B cell (primary cell): ENCODE measurements around the gene ADAMTSL4. TPM values are rescaled to one million over a fixed set of nuclear protein-coding genes. Genes with fewer than 3 reads are reported as not detected.
A peak's percentile ranks its signal among the peaks of the same experiment; 100 is the strongest.

ENCODE experiments used
- ATAC-seq: fragments of 200-7000 bp; cut with Tn5 transposase; one replicate; pipeline ENCODE4 v1.10.0; 2021; ENCODE audit warnings: low read depth, mild to moderate bottlenecking, moderate number of reproducible peaks, moderate library complexity
- CTCF ChIA-PET: fragments of 350-600 bp; sonication (Branson Sonifier 250); formaldehyde crosslinking; loops from one replicate; lab custom pipeline; 2021; ENCODE audit warnings: antibody characterized with exemption, inconsistent platforms; lab: Charles Lee
- POLR2A ChIA-PET: fragments of 350-600 bp; sonication (Branson Sonifier 250); formaldehyde crosslinking; loops from one replicate; lab custom pipeline; 2021; ENCODE audit warnings: antibody characterized with exemption; lab: Charles Lee
- DNase-seq: peaks from one replicate; pipeline ENCODE4 v3.0.0; 2013
- H2AFZ ChIP-seq: 2 replicates; pipeline ENCODE4 v1.6.1; 2012; ENCODE audit warnings: mild to moderate bottlenecking, low read depth, low read length; ENCODE audit not compliant: insufficient read depth, poor library complexity, severe bottlenecking
- H3K27ac ChIP-seq, 2 donors: 1 replicate in 1 of 2; 2 replicates in 1 of 2; pipeline ENCODE4 v1.5.1; 2012 to 2013; ENCODE audit warnings: low read length in 2 of 2, mild to moderate bottlenecking in 2 of 2, moderate library complexity in 1 of 2
- H3K27me3 ChIP-seq, 4 experiments: fragments of 200-600 bp in 1 of 4; sonication (generic) in 1 of 4; replicated peaks in 1 of 4; 1 replicate in 2 of 4; 2 replicates in 2 of 4; pipeline versions ENCODE4 v1.6.1 to v1.7.0; 2013 to 2016; ENCODE audit warnings: low read length in 3 of 4, mild to moderate bottlenecking in 2 of 4, mixed read lengths in 1 of 4, moderate library complexity in 1 of 4; ENCODE audit not compliant: insufficient read depth in 4 of 4, control insufficient read depth in 3 of 4; ENCODE audit errors: control extremely low read depth in 1 of 4
- H3K36me3 ChIP-seq, 2 experiments: replicated peaks in 1 of 2; 1 replicate in 1 of 2; 2 replicates in 1 of 2; pipeline versions ENCODE4 v1.6.1 to v1.7.1; 2013; ENCODE audit warnings: low read length in 1 of 2; ENCODE audit not compliant: insufficient read depth in 2 of 2, control insufficient read depth in 1 of 2; ENCODE audit errors: control extremely low read depth in 1 of 2, extremely low read depth in 1 of 2
- H3K4me1 ChIP-seq, 2 donors: fragments of 200-600 bp in 1 of 2; sonication (generic) in 1 of 2; 1 replicate in 1 of 2; 2 replicates in 1 of 2; pipeline versions ENCODE4 v1.5.1 to v1.6.1; 2013 to 2017; ENCODE audit warnings: low read length in 2 of 2; ENCODE audit not compliant: control insufficient read depth in 2 of 2, insufficient read depth in 2 of 2
- H3K4me2 ChIP-seq: replicated peaks from 2 replicates; pipeline ENCODE3; 2012; ENCODE audit warnings: mild to moderate bottlenecking, low read depth, low read length; ENCODE audit not compliant: poor library complexity, severe bottlenecking
- H3K4me3 ChIP-seq, 5 experiments: fragments of 200-600 bp in 1 of 5; sonication (generic) in 1 of 5; 1 replicate in 3 of 5; 2 replicates in 2 of 5; pipeline versions ENCODE4 v1.5.1 to v1.7.0; 2011 to 2016; ENCODE audit warnings: low read length in 4 of 5, mild to moderate bottlenecking in 4 of 5, low read depth in 2 of 5, control low read depth in 1 of 5, moderate library complexity in 1 of 5; ENCODE audit not compliant: insufficient read depth in 1 of 5; ENCODE audit errors: control extremely low read depth in 1 of 5, extremely low read depth in 1 of 5
- H3K79me2 ChIP-seq: fragments of 200-600 bp; sonication (generic); one replicate; pipeline ENCODE4 v1.6.0; 2016; ENCODE audit warnings: low read length; ENCODE audit not compliant: control insufficient read depth, insufficient read depth
- H3K9ac ChIP-seq: fragments of 200-600 bp; sonication (generic); 2 replicates; pipeline ENCODE4 v1.6.1; 2017; ENCODE audit warnings: mild to moderate bottlenecking, low read length, moderate library complexity
- H3K9me3 ChIP-seq, 3 donors: one replicate each; pipeline versions ENCODE4 v1.6.1 to v1.7.1; 2013; ENCODE audit warnings: low read length in 2 of 3; ENCODE audit not compliant: control insufficient read depth in 2 of 3, insufficient read depth in 1 of 3; ENCODE audit errors: control extremely low read depth in 1 of 3
- H4K20me1 ChIP-seq: 2 replicates; pipeline ENCODE4 v1.6.0; 2012; ENCODE audit warnings: mild to moderate bottlenecking, low read length; ENCODE audit not compliant: insufficient read depth, control insufficient read depth, poor library complexity, severe bottlenecking
- H3K27ac Mint-ChIP-seq: one replicate; pipeline ENCODE4 v1.8.0; 2021; ENCODE audit warnings: mixed read lengths
- H3K27me3 Mint-ChIP-seq: one replicate; pipeline ENCODE4 v1.8.0; 2021; ENCODE audit warnings: mixed read lengths
- H3K4me1 Mint-ChIP-seq: one replicate; pipeline ENCODE4 v1.8.0; 2021; ENCODE audit warnings: mixed read lengths
- H3K4me3 Mint-ChIP-seq: one replicate; pipeline ENCODE4 v1.8.0; 2021; ENCODE audit warnings: mixed read lengths
- H3K9me3 Mint-ChIP-seq: one replicate; pipeline ENCODE4 v1.8.0; 2022; ENCODE audit warnings: mixed read lengths; ENCODE audit not compliant: insufficient read depth
- CTCF ChIP-seq: fragments of 200-600 bp; IDR thresholded peaks from one replicate; pipeline ENCODE4 v1.8.0; 2022; ENCODE audit warnings: antibody characterized with exemption, mild to moderate bottlenecking
- EZH2 ChIP-seq: IDR thresholded peaks from 2 replicates; pipeline ENCODE4 v1.6.1; 2012; ENCODE audit warnings: borderline replicate concordance, low read depth, mild to moderate bottlenecking, moderate library complexity, low read length; ENCODE audit not compliant: insufficient read depth, poor library complexity, severe bottlenecking
- WGBS: methylation state at CpG from one replicate; pipeline ENCODE4 v1.1.5; 2013; ENCODE audit warnings: missing lambda C conversion rate; ENCODE audit not compliant: insufficient coverage; 5-methylcytosine and 5-hydroxymethylcytosine counted together
- intact Hi-C: fragments of 100-400 bp; cut with micrococcal nuclease; formaldehyde crosslinking; loops from one replicate; pipeline ENCODE4 v1.10.0; 2022
- polyA plus RNA-seq: library from polyadenylated mRNA; depleted of rRNA; stranded (reverse); fragments of >200 nt; gene quantifications from 2 replicates; pipeline ENCODE4 v1.2.3, GENCODE V29; 2012
- total RNA-seq, 2 donors: library from RNA; stranded (reverse); fragments of 120-200 nt in 1 of 2; gene quantifications; 1 replicate in 1 of 2; 2 replicates in 1 of 2; pipeline versions ENCODE4 v1.2.3 to v1.2.4, GENCODE V29; 2013 to 2022

The ADAMTSL4 gene
- total and polyA plus RNA-seq, 2 donors (not counting 1 experiment from before 2014, with no cell fraction given), result 0.70 TPM; not detected in 1

GRCh38 chr1:150561254-150561973 lies 12.2 kb downstream of the ADAMTSL4 start:
- peak overlapping the region; percentile 93 for H3K9ac ChIP-seq
- peak overlapping the region; percentile 98 for H3K27ac Mint-ChIP-seq
- POLR2A ChIA-PET, result interaction anchor here (0.6 to 10.3 kb wide), 14 partner anchors 10 to 174 kb away, joined by 3 to 371 read pairs (median 6); partner anchors contain the start of genes ENSA, MCL1 and TARS2
- H3K27ac ChIP-seq, result peak overlapping the region; percentile 96 to 99
- peaks cover 36% of the 10 kb centered on the region for H3K79me2 ChIP-seq
- DNase-seq (peak; percentile 82), ATAC-seq (peak; percentile 7)
- H3K27me3 ChIP-seq, result no peaks in the 10 kb centered on the region
- H4K20me1 ChIP-seq, result peaks cover 3% of the 10 kb centered on the region
- peak overlapping the region; percentile 95 for H2AFZ ChIP-seq
- CTCF ChIA-PET, result interaction anchor here (0.6 to 14.8 kb wide), 40 partner anchors 11 to 361 kb away, joined by 3 to 661 read pairs (median 5); partner anchors contain the start of genes ENSA, FALEC, GOLPH3L and MCL1
- H3K36me3 ChIP-seq, result no peaks in the 10 kb centered on the region
- TF ChIP-seq EZH2, result no peak
- TF ChIP-seq CTCF, result peak; percentile 54
- H3K4me1 Mint-ChIP-seq, result peaks cover 54% of the 10 kb centered on the region
- no peaks in the 10 kb centered on the region for H3K27me3 Mint-ChIP-seq
- WGBS, result under 1% methylated on average over 25 of the region's 32 CpGs
- intact Hi-C loops, result loop anchor here (1.0 to 5.0 kb wide), 6 partner anchors 50 to 446 kb away; partner anchors contain the start of genes ARNT, CTSS, GOLPH3L and MINDY1
- no peaks in the 10 kb centered on the region for H3K9me3 ChIP-seq
- peak overlapping the region; percentile 63 to 89 (median 80) for H3K4me3 ChIP-seq
- H3K4me1 ChIP-seq, result peaks cover 49 to 62% of the 10 kb centered on the region in 2 donors
- H3K9me3 Mint-ChIP-seq, result no peaks in the 10 kb centered on the region
- H3K4me2 ChIP-seq, result peak overlapping the region; percentile 90
- H3K4me3 Mint-ChIP-seq, result peak overlapping the region; percentile 99
